H1 (cell line): ENCODE results near the gene POLN. TPM values are rescaled to one million over a fixed set of nuclear protein-coding genes. Genes with fewer than 3 reads are reported as not detected.

Experiments
- CTCF ChIA-PET: fragments of 300-600 bp; sonication (Branson Sonifier 250); formaldehyde crosslinking; loops from one replicate; lab custom pipeline; 2021; ENCODE audit not compliant: partially characterized antibody; lab: Charles Lee
- POLR2A ChIA-PET: fragments of 300-600 bp; sonication (Branson Sonifier 250); formaldehyde crosslinking; loops from one replicate; lab custom pipeline; 2021; ENCODE audit warnings: inconsistent platforms; ENCODE audit not compliant: partially characterized antibody; lab: Charles Lee
- DNase-seq, 2 experiments: peaks; one replicate each; pipeline versions ENCODE4 v3.0.0 to v3.0.0-alpha.2; 2010 to 2022; ENCODE audit warnings: low spot score in 2 of 2, low read depth in 1 of 2, mixed read lengths in 1 of 2
- FAIRE-seq: peaks from 2 replicates; lab custom pipeline; 2011; peaks lifted over from hg19 to GRCh38; lab: Jason Lieb, UNC
- H2AFZ ChIP-seq: 2 replicates; pipeline ENCODE4 v1.8.1; 2012; ENCODE audit warnings: low read length, inconsistent platforms
- H2AK5ac ChIP-seq: 2 replicates; pipeline ENCODE4 v1.6.1; 2013; ENCODE audit warnings: low read depth, low read length
- H2BK120ac ChIP-seq: replicated peaks from 2 replicates; pipeline ENCODE3; 2013; ENCODE audit warnings: low read depth, low read length, inconsistent platforms
- H2BK12ac ChIP-seq: 2 replicates; pipeline ENCODE4 v1.6.1; 2013; ENCODE audit warnings: low read depth, low read length
- H2BK15ac ChIP-seq: 2 replicates; pipeline ENCODE4 v1.6.1; 2013; ENCODE audit warnings: low read length
- H2BK20ac ChIP-seq: 2 replicates; pipeline ENCODE4 v1.6.1; 2013; ENCODE audit warnings: low read length
- H2BK5ac ChIP-seq: 2 replicates; pipeline ENCODE4 v1.6.1; 2013; ENCODE audit warnings: low read depth, low read length
- H3K14ac ChIP-seq: 2 replicates; pipeline ENCODE4 v1.6.1; 2013; ENCODE audit warnings: inconsistent platforms; ENCODE audit not compliant: insufficient read length
- H3K18ac ChIP-seq: 2 replicates; pipeline ENCODE4 v1.6.1; 2013; ENCODE audit warnings: low read length; ENCODE audit errors: extremely low read depth
- H3K23ac ChIP-seq: 2 replicates; pipeline ENCODE4 v1.6.1; 2013; ENCODE audit warnings: inconsistent platforms; ENCODE audit not compliant: insufficient read length
- H3K23me2 ChIP-seq: 2 replicates; pipeline ENCODE4 v1.6.1; 2013; ENCODE audit warnings: low read depth, low read length
- H3K27ac ChIP-seq: 2 replicates; pipeline ENCODE4 v1.6.1; 2011; ENCODE audit warnings: low read depth, low read length, inconsistent platforms
- H3K27me3 ChIP-seq, 4 experiments: replicated peaks in 1 of 4; 1 replicate in 1 of 4; 2 replicates in 3 of 4; pipeline versions ENCODE4 v1.6.1 to v1.8.1; 2011 to 2013; ENCODE audit warnings: low read length in 3 of 4, mild to moderate bottlenecking in 3 of 4, inconsistent platforms in 2 of 4, mixed read lengths in 2 of 4, moderate library complexity in 1 of 4; ENCODE audit not compliant: control insufficient read depth in 3 of 4, insufficient read depth in 3 of 4; ENCODE audit errors: extremely low read depth in 1 of 4
- H3K36me3 ChIP-seq, 4 experiments: 2 replicates each; pipeline versions ENCODE4 v1.6.1 to v1.8.1; 2011 to 2013; ENCODE audit warnings: mild to moderate bottlenecking in 4 of 4, low read length in 3 of 4, moderate library complexity in 2 of 4, control low read depth in 1 of 4, inconsistent platforms in 1 of 4; ENCODE audit not compliant: insufficient read depth in 4 of 4, control insufficient read depth in 2 of 4
- H3K4ac ChIP-seq: replicated peaks from 2 replicates; pipeline ENCODE3; 2013; ENCODE audit warnings: low read length, low read depth, mixed read lengths, inconsistent platforms; ENCODE audit not compliant: insufficient read length
- H3K4me1 ChIP-seq, 4 experiments: replicated peaks in 1 of 4; 1 replicate in 1 of 4; 2 replicates in 3 of 4; pipeline versions ENCODE4 v1.6.1 to v1.8.1; 2011 to 2013; ENCODE audit warnings: low read length in 3 of 4, inconsistent platforms in 2 of 4, mixed read lengths in 1 of 4; ENCODE audit not compliant: insufficient read depth in 4 of 4, control insufficient read depth in 3 of 4
- H3K4me2 ChIP-seq, 2 experiments: 2 replicates each; pipeline versions ENCODE4 v1.6.1 to v1.8.1; 2011 to 2013; ENCODE audit warnings: low read depth in 2 of 2, low read length in 2 of 2, control low read depth in 1 of 2, inconsistent platforms in 1 of 2, mild to moderate bottlenecking in 1 of 2; ENCODE audit not compliant: insufficient read depth in 1 of 2
- H3K4me3 ChIP-seq, 4 experiments: fragments of 200-600, 300-600 bp in 1 of 4; sonication (generic), shearing (Covaris generic), sonication (Bioruptor Twin) in 1 of 4; 2 replicates each; pipeline versions ENCODE4 v1.5.1 to v1.8.1; 2011 to 2016; ENCODE audit warnings: low read length in 4 of 4, low read depth in 3 of 4, control low read depth in 2 of 4, inconsistent platforms in 2 of 4, mild to moderate bottlenecking in 2 of 4, mixed read lengths in 1 of 4, moderate library complexity in 1 of 4; ENCODE audit not compliant: insufficient read depth in 2 of 4; ENCODE audit errors: extremely low read depth in 1 of 4
- H3K56ac ChIP-seq: replicated peaks from 2 replicates; pipeline ENCODE3; 2013; ENCODE audit warnings: low read depth, mild to moderate bottlenecking, mixed read lengths, low read length, inconsistent platforms; ENCODE audit not compliant: insufficient read length
- H3K79me1 ChIP-seq: 2 replicates; pipeline ENCODE4 v1.6.1; 2013; ENCODE audit warnings: low read depth, low read length, control low read depth
- H3K79me2 ChIP-seq, 2 experiments: 2 replicates each; pipeline versions ENCODE4 v1.6.1 to v1.8.1; 2012 to 2013; ENCODE audit warnings: low read length in 2 of 2, mild to moderate bottlenecking in 2 of 2, inconsistent platforms in 1 of 2; ENCODE audit not compliant: insufficient read depth in 2 of 2, control insufficient read depth in 1 of 2
- H3K9ac ChIP-seq, 4 experiments: replicated peaks in 1 of 4; 1 replicate in 1 of 4; 2 replicates in 3 of 4; pipeline versions ENCODE4 v1.6.1 to v1.8.1; 2011 to 2013; ENCODE audit warnings: low read depth in 3 of 4, low read length in 3 of 4, control low read depth in 2 of 4, mild to moderate bottlenecking in 2 of 4, moderate library complexity in 2 of 4, inconsistent platforms in 1 of 4; ENCODE audit errors: extremely low read depth in 1 of 4
- H3K9me3 ChIP-seq, 2 experiments: 2 replicates each; pipeline versions ENCODE4 v1.6.1 to v1.8.1; 2012 to 2013; ENCODE audit warnings: mild to moderate bottlenecking in 2 of 2, moderate library complexity in 2 of 2, control low read depth in 1 of 2, inconsistent platforms in 1 of 2, low read depth in 1 of 2, low read length in 1 of 2, mixed read lengths in 1 of 2; ENCODE audit not compliant: insufficient read depth in 2 of 2
- H4K20me1 ChIP-seq, 2 experiments: replicated peaks in 1 of 2; 2 replicates each; pipeline versions ENCODE3 to v1.8.1; 2011 to 2013; ENCODE audit warnings: inconsistent platforms in 2 of 2, low read length in 2 of 2, mild to moderate bottlenecking in 1 of 2; ENCODE audit not compliant: insufficient read depth in 2 of 2, control insufficient read depth in 1 of 2
- H4K5ac ChIP-seq: 2 replicates; pipeline ENCODE4 v1.6.1; 2013; ENCODE audit warnings: low read length, low read depth, mixed read lengths, inconsistent platforms; ENCODE audit not compliant: insufficient read length
- H4K8ac ChIP-seq: 2 replicates; pipeline ENCODE4 v1.8.0; 2013; ENCODE audit warnings: mild to moderate bottlenecking, moderate library complexity, low read length, inconsistent platforms; ENCODE audit not compliant: insufficient read depth; ENCODE audit errors: extremely low read depth
- H4K91ac ChIP-seq: replicated peaks from 2 replicates; pipeline ENCODE3; 2013; ENCODE audit warnings: low read length, mixed read lengths, inconsistent platforms; ENCODE audit not compliant: insufficient read length
- EGR1 ChIP-seq: IDR thresholded peaks from 2 replicates; pipeline ENCODE4 v1.6.1; 2011; ENCODE audit warnings: low read depth, low read length, borderline replicate concordance
- FOSL1 ChIP-seq: IDR thresholded peaks from 2 replicates; pipeline ENCODE4 v1.6.1; 2011; ENCODE audit warnings: mild to moderate bottlenecking, low read depth, low read length, moderate library complexity; ENCODE audit not compliant: insufficient read depth
- GABPA ChIP-seq: IDR thresholded peaks from 2 replicates; pipeline ENCODE4 v1.6.1; 2011; ENCODE audit warnings: mild to moderate bottlenecking, low read length, moderate library complexity, borderline replicate concordance; ENCODE audit not compliant: insufficient read depth
- HDAC2 ChIP-seq, 2 experiments: fragments of 300-600 bp in 1 of 2; sonication (generic) in 1 of 2; IDR thresholded peaks; 2 replicates each; pipeline ENCODE4 v1.6.1; 2011 to 2012; ENCODE audit warnings: low read depth in 2 of 2, low read length in 2 of 2, mild to moderate bottlenecking in 2 of 2, moderate library complexity in 2 of 2, borderline replicate concordance in 1 of 2, inconsistent platforms in 1 of 2
- KDM5A ChIP-seq: fragments of 200-600 bp; IDR thresholded peaks from 2 replicates; pipeline ENCODE4 v1.7.1; 2012; ENCODE audit warnings: mild to moderate bottlenecking, low read length, inconsistent platforms, mixed read lengths
- POLR2A ChIP-seq, 2 experiments: IDR thresholded peaks; 1 replicate in 1 of 2; 2 replicates in 1 of 2; pipeline ENCODE4 v1.6.1; 2011; ENCODE audit warnings: low read depth in 2 of 2, low read length in 2 of 2, mild to moderate bottlenecking in 2 of 2; ENCODE audit errors: control extremely low read depth in 1 of 2
- RXRA ChIP-seq: IDR thresholded peaks from 2 replicates; pipeline ENCODE4 v1.6.1; 2011; ENCODE audit warnings: low read depth, mild to moderate bottlenecking, low read length, moderate library complexity; ENCODE audit not compliant: insufficient read depth
- SP1 ChIP-seq: IDR thresholded peaks from 2 replicates; pipeline ENCODE4 v1.6.1; 2011; ENCODE audit warnings: low read depth, low read length
- TBP ChIP-seq: IDR thresholded peaks from 2 replicates; pipeline ENCODE4 v1.6.1; 2011; ENCODE audit warnings: low read depth, low read length, improper control_type of control experiment
- WGBS, 2 experiments: shearing (Covaris generic) in 1 of 2; methylation state at CpG; one replicate each; pipeline versions ENCODE4 v1.1.6 to v1.1.7; 2013 to 2015; ENCODE audit warnings: low lambda C conversion rate in 2 of 2, mixed read lengths in 2 of 2, inconsistent platforms in 1 of 2, low coverage in 1 of 2, missing lambda C conversion rate in 1 of 2; ENCODE audit not compliant: insufficient replicate concordance in 2 of 2, insufficient coverage in 1 of 2, insufficient read length in 1 of 2; ENCODE audit errors: extremely low coverage in 1 of 2, missing lambda C conversion rate in 1 of 2; 5-methylcytosine and 5-hydroxymethylcytosine counted together
- polyA plus RNA-seq, 7 experiments: library from polyadenylated mRNA; depleted of rRNA in 3 of 7; stranded (reverse) in 5 of 7; unstranded in 2 of 7; fragments of >200 nt in 5 of 7; fragments of 200-250 nt in 2 of 7; gene quantifications; 1 replicate in 5 of 7; 2 replicates in 1 of 7; 4 replicates in 1 of 7; pipeline versions ENCODE4 v1.2.1 to v1.2.3, GENCODE V29; 2011 to 2013; ENCODE audit warnings: missing spikeins in 2 of 7, mixed read lengths in 2 of 7
- total RNA-seq: library from RNA; stranded (reverse); fragmentation: NEBNext Ultra II Directional; extraction: Animal tissue kit (Norgen Biotek cat#: 25700); gene quantifications from 2 replicates; pipeline ENCODE4 v1.2.1, GENCODE V29; 2021
- TF ChIP-seq, protein P1 (sequence below): IDR thresholded peaks from 2 replicates; pipeline ENCODE4 v1.6.1; 2012; ENCODE audit warnings: inconsistent platforms
- TF ChIP-seq, protein P2 (sequence below): IDR thresholded peaks from 2 replicates; pipeline ENCODE4 v1.6.1; 2012; ENCODE audit warnings: inconsistent platforms
- TF ChIP-seq, protein P3 (sequence below): IDR thresholded peaks from 2 replicates; pipeline ENCODE4 v1.6.1; 2012; ENCODE audit warnings: low read length, inconsistent platforms

POLN gene
- total and polyA plus RNA-seq, 2 of the 8 experiments (the other 6 are each of a cell fraction or from before 2014, with no cell fraction given), result 0.98 to 1.5 TPM

DNA sequence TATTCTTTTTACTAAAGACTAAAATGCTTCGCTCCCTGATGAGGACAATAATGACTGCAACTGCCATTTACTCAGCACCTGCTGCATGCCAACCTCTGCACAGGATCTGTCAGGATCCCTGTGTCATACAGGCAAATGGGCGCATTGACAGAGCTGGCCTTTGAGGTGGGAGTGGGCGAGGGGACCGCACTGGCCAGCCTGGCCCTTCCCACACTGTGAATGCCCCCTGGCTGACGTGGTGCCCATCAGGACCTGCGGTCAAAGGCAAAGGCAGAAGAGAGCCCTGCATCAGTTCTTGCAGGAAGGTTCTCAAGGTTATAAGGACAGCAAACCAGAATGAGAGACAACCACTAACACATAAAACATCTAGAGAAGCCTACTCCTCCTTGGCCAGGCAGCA lies 67.9 kb downstream of the POLN start:
- Histone ChIP-seq H4K91ac (no peak overlapping the region), H3K18ac (no peak overlapping the region), H3K4me2 (no peak overlapping the region), H3K27ac (no peak overlapping the region), H3K79me2 (no peaks in the 10 kb centered on the region), H3K14ac (no peak overlapping the region), H2AK5ac (no peak overlapping the region), H3K79me1 (no peaks in the 10 kb centered on the region), H4K5ac (no peak overlapping the region), H3K27me3 (no peaks in the 10 kb centered on the region), H3K9me3 (no peaks in the 10 kb centered on the region), H2BK5ac (no peak overlapping the region), H3K56ac (no peak overlapping the region), H2BK20ac (no peak overlapping the region), H2BK12ac (no peak overlapping the region), H3K4me1 (no peaks in the 10 kb centered on the region), H2BK15ac (no peak overlapping the region), H2AFZ (no peak overlapping the region), H3K9ac (no peak overlapping the region), H4K20me1 (peaks cover 0 to 2% of the 10 kb centered on the region in 2 experiments), H3K23ac (no peak overlapping the region), H4K8ac (no peak overlapping the region), H3K23me2 (no peaks in the 10 kb centered on the region), H2BK120ac (no peak overlapping the region), H3K4ac (no peak overlapping the region), H3K4me3 (no peak overlapping the region), H3K36me3 (no peaks in the 10 kb centered on the region)
- WGBS, 2 experiments, result 95% methylated on average over 6 of the region's 6 CpGs; no CpG with 5 or more reads in 1 of the 2 experiments
- DNase-seq (no peak), FAIRE-seq (no peak)
- ChIA-PET POLR2A (no interaction called here), CTCF (no interaction called here)
- TF ChIP-seq HDAC2 (IDR thresholded peaks at IDR 0.05; ENCODE audit: borderline replicate concordance in 1 of 2, low read depth in 2 of 2, low read length in 2 of 2) (no peak), TBP (no peak), SP1 (no peak), EGR1 (no peak), RXRA (no peak), FOSL1 (no peak), KDM5A (no peak), POLR2A (IDR thresholded peaks at IDR 0.05; ENCODE audit: control extremely low read depth in 1 of 2, low read depth in 2 of 2, low read length in 2 of 2) (no peak), GABPA (no peak)
- TF ChIP-seq, protein P1, sequence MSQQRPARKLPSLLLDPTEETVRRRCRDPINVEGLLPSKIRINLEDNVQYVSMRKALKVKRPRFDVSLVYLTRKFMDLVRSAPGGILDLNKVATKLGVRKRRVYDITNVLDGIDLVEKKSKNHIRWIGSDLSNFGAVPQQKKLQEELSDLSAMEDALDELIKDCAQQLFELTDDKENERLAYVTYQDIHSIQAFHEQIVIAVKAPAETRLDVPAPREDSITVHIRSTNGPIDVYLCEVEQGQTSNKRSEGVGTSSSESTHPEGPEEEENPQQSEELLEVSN, result no peak
- TF ChIP-seq, protein P2, sequence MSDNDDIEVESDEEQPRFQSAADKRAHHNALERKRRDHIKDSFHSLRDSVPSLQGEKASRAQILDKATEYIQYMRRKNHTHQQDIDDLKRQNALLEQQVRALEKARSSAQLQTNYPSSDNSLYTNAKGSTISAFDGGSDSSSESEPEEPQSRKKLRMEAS, result no peak
- TF ChIP-seq, protein P3, sequence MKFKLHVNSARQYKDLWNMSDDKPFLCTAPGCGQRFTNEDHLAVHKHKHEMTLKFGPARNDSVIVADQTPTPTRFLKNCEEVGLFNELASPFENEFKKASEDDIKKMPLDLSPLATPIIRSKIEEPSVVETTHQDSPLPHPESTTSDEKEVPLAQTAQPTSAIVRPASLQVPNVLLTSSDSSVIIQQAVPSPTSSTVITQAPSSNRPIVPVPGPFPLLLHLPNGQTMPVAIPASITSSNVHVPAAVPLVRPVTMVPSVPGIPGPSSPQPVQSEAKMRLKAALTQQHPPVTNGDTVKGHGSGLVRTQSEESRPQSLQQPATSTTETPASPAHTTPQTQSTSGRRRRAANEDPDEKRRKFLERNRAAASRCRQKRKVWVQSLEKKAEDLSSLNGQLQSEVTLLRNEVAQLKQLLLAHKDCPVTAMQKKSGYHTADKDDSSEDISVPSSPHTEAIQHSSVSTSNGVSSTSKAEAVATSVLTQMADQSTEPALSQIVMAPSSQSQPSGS, result no peak
